Tongue (tissue), 2 donors: ENCODE measurements around the gene MRPS27. TPM values are rescaled to one million over a fixed set of nuclear protein-coding genes. Genes with fewer than 3 reads are reported as not detected.

Experiments used
- DNase-seq: peaks from one replicate; pipeline ENCODE4 v3.0.0-alpha.2; 2015
- total RNA-seq: library from RNA; depleted of rRNA; stranded (reverse); fragments of >200 nt; gene quantifications from one replicate; pipeline ENCODE4 v1.2.3, GENCODE V29; 2014

The MRPS27 gene
- total RNA-seq, 1 donor from 2014 or later = 59.3 TPM

DNA sequence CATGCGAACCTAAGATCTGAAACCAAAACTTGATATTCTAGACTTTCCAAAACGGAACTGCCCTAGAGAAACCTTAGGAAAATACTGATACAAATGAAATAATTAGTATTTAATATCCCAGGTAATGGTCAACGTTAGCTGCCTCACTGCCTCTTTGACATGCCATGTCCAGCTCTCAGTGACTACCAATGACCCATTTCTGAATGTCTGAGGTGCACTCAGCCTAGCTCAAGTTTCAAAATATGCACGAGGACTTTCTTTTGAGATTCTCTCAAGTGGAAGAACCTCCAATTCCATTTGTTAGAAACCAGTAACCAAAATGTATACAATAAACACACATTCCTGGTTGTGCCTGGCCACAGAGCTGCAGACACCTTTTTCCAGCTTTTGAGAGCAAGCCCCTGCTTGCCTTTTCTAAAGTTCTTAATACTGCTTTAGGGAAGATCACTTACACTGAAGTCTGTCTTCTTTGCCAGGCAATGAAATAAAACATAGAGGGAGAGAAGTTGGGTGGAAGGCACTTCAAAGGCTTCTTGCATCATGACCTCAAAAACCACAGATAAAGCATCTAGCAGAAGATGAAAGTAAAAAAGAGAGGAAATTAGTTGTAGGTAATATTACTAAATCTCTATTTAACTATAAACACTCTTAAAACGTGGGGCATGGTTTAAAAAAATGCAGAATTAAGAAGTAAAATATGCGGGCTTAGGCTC, 87.9 kb downstream of the MRPS27 start:
- no peak for DNase-seq

- no peak for DNase-seq
These were observed 91.1 kb downstream of the MRPS27 start for GRCh38 chr5:72228960-72229359.

DNA sequence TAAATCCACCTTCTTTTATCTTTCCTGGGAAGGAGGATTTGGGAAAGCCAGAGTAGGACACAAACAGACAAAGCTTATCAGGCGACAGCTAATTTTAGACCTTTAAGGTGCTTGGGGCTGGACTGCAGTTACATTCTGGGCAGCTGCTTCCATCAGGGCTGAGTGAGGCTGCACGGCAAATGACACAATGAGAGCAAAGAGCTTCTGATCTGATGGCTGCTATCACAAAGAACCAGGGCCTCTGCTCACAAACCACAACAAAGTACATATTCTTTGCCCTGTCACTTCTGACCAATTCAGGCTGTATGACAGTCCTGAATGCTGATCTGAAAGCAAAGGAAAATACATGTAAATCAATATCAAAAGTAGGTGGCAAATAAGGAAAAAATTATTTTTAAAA, 93.1 kb downstream of the MRPS27 start:
- DNase-seq = no peak

- no peak for DNase-seq
These were observed 94.3 kb downstream of the MRPS27 start for GRCh38 chr5:72225741-72226140.

DNA sequence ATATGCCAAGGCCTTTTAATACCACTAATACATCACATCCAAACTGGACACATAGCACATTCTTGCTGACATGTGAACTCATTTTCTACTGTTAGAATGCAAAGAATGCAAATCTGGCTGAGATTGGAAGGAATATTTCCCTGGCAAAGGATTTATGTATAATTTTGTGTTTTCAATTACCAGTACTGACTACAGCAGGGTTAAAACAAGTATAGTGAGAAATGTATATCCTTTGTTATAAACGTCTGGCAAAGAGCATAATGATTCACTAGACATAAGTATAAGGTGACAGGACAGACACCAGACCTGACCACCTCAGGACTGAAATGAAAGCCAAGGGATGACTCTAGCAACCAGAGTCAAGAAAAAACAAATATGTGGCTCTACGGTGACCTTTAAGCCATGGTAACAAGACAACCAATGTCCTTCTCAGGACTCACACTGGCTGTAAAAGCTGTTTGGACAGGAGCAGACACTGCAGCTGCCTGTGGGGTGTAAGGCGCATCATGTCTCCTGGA, 95.0 kb downstream of the MRPS27 start:
- no peak for DNase-seq

DNA sequence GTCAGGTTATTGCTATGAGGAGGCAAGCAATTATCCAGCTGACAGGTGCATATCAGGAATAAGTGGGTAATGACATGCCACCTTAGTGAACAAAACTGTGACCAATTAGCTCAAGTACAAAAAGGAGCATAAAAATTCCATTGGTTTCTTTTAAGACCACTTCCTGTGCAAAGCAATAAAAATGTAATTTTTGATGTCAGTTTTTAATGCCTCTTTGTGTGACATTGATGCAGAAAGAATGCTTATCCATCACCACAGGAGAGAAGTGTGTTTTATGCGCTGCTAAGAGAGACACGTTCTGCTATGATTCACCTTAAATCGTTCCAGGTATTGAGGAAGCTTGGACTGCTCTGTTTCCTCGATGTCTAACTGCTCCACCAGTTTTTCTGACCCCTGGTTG, 96.7 kb downstream of the MRPS27 start:
- DNase-seq = no peak

- no peak for DNase-seq
These were observed 97.5 kb downstream of the MRPS27 start for GRCh38 chr5:72222521-72222920.

DNA sequence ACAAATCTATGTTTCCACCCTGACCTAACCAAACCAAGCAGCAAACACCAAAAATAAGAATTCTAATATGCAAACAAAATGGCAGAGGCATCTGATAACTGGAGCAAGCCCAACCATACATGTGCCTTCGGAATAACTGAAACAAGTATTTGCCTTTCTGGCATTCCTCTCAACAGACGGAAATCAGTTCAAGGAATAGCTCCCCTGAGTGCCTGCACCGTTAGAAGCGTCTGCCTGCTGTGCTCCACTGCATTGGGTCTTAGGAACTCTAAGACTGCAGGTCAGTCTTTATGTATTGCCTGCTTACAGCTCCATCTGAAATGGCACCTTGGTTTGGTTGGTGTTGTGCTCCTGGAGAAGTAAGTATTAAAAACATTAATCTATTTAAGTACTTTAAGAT, 98.5 kb downstream of the MRPS27 start:
- no peak for DNase-seq

- DNase-seq = no peak
These were observed 98.9 kb downstream of the MRPS27 start for GRCh38 chr5:72221099-72221498.

- no peak for DNase-seq
These were observed 103.3 kb downstream of the MRPS27 start for GRCh38 chr5:72216756-72217155.

- DNase-seq = no peak
These were observed 105.9 kb downstream of the MRPS27 start for GRCh38 chr5:72214168-72214567.

DNA sequence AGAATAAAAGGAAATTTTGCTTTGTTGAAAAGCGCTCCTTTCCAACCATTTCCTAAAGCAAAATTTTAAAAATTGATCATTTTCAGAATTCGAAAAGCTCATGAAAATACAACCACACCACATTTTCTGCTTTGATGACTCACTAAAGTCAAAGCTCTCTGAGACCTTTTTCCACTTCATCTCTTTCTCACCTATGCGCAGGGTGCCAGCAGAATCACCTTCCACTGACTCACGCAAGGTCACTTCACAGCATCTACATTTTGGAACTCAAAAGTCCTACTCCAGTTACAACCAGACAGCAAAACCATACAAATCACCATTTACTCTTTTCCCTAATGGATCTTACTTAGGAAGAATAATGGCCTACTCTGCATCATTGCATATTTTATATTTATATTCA, 106.6 kb downstream of the MRPS27 start:
- no peak for DNase-seq

- no peak for DNase-seq
These were observed 107.9 kb downstream of the MRPS27 start for GRCh38 chr5:72212171-72212570.

DNA sequence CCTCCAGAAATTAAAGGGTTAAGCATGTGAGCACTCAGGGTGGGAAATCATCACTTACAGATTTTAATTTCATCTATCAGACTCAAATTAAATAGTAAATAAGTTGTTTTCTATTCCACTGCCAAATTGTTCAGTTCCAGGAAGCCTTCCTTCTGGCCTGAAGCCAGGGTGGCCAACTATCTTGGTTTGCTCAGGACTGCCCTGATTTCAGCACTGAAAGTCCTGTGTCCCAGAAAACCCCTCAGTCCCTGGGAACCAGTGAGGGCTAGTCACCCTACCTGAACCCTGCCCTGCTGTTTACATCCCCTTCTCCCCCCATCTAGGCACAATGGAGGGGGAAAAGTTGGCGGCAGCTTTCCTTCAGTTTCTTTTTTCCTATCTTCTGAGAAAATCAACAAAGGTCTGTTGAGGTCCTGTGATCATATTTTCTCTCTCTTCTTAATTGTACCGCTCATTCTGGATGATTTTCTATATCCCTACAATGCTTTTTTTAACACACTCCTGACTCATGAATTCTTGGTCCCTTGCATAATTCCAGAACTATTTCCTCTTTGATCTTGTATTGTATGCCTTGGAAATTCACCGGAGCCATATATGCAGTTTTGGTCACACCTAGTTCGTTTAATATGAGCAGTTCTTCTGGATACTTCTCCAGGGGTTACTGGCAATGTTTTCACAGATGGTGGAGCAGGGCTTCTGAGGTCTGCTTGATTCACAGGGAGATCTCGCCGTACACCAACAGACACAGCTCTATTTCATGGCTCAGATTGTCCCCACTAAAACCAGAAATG, 109.0 kb downstream of the MRPS27 start:
- peak; percentile 37 for DNase-seq

GRCh38 chr5:72209147-72210115, 110.6 kb downstream of the MRPS27 start:
- no peak for DNase-seq

DNA sequence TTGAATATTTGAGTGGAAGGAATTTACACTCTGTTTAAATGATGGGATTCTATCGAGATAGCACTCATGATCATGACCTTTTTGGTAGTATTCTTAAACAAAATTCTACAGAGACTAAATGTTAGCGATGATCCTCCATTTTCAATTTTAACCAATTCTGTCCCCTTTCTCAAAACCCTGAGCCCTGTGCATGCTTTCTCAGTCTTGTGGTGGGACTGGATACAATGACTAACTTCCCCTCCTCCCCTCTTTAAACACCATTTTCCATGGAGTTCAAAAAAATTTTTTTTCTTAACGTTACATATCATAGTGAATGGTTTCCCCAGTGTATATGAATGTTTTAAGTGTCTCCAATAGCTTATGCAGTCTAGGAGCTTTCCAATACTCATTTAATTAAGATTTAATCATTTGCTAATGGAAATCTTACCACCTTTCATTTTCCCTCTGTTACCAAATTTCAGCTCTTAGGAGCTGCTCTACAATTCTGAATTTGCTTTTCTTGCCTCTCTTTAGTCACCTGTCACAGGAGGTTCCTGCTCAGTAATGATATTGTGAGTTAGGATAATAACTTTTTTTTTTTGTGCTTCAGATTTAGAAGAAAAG, 111.6 kb downstream of the MRPS27 start:
- no peak for DNase-seq

DNA sequence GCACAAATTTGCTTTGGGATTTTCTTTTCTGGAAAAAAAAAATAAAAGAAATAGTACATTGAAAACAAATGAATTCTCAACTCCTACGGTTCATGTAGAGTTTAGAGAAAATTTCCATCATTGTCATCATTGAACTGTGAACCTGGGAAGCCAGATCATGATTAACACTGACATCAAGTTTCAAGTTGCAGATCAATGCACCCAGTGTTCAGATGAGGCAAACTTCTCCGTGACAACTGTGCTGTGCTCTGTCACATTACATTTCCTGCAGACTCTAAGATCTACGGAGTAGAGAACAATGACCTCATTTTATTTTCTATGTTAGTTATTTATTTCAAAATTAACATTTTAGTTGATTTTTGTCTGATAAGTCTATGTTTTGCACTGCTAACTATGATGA, 113.0 kb downstream of the MRPS27 start:
- no peak for DNase-seq

DNA sequence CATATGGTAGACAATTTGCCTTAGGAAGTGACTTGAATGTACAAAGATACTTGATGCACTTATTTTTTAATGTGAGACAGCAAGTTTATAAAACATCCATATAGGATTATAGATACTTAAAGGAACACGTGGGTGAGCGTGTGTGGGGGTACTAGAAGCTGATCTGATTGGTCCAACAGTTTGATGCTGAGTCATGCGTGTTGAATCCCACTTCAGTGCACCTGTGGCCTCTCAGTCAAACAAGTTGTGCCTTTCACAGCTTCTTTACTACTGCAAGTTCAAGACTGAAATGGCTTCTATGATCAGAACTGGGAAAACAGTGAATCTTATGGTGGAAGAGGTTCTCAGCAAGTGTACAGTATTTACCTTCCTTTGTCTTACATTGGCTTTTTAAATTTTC, 113.9 kb downstream of the MRPS27 start:
- no peak for DNase-seq

DNA sequence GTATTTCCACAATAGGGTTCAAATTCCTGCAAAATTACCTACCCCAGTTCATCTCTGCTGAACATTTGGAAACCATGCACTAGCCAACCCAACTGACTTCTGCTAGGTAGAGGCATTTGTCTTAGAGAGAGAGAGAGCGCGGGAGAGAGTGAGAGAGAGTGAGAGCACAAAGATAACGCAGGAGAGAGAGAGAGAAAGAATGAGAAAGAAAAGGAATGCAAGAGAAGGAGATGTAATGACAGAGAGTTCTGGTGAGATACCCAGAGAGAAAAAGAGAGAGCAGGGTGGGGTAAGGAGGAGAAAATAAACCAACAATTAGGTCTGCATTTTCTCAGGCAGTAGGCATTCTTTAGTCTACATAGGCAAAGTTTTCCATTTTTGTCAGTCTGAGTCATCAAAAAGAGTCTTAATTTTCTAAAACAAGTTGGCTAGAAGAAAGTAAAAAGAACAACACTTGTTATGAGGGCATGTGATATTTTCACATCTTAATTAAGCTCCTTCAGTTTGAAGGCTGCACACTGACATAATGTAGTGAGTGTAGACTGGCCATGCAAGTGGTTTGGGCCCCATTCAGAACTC, 114.5 kb downstream of the MRPS27 start:
- DNase-seq = no peak

DNA sequence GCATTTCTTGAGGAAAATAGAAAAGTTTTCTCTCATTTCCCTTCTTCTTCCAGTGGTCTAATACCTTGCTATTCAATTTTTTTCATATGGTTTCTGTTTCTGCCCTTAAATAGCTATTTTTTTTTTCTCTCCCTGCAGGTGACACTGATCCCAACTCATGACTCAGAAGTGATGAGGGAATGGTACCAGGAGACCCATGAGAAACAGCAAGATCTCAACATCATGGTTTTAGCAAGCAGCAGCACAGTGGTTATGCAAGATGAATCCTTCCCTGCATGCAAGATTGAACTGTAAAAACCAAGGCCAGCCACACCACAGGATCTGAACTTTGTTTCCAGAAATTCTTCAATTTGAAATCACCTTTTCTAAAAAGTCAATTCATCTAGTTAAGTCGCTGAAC, 115.1 kb downstream of the MRPS27 start:
- DNase-seq = no peak

DNA sequence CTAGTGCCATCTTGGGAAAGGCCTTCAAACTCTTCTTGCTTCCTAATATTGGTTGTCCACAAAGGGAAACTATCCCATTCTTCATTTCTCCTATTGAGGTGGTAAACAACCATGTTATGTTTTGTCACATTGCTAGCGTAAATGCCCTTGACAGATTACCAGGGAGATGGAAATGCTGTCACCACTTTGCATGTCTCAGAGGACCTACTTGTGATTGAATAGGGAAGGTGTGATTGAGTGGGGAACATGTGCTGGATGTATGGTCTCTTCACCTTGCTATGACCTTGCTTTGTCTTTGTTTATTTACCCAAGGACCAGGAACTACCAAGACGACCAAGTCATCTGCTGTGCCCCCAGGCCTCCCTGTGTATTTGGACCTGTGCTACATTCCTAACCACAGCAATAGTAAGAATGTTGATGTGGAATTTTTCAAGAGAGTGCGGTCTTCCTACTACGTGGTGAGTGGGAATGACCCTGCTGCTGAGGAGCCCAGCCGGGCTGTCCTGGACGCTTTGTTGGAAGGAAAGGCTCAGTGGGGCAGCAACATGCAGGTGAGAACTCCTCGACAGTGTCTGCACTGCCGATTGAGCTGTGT, 116.7 kb downstream of the MRPS27 start:
- no peak for DNase-seq
